HepG2 (cell line): ENCODE results near the gene LZTR1. TPM values are rescaled to one million over a fixed set of nuclear protein-coding genes. Genes with fewer than 3 reads are reported as not detected.

ENCODE experiments used
- AKNA ChIP-seq: sonication (generic); formaldehyde crosslinking; IDR thresholded peaks from 2 replicates; pipeline ENCODE4 v1.4.0; 2020; ENCODE audit warnings: missing genetic modification reagents, borderline replicate concordance
- DPF2 ChIP-seq: sonication (generic); formaldehyde crosslinking; IDR thresholded peaks from 2 replicates; pipeline ENCODE4 v1.4.0; 2020; ENCODE audit warnings: mild to moderate bottlenecking, low read depth, missing genetic modification reagents, borderline replicate concordance
- HOXA3 ChIP-seq: sonication (generic); formaldehyde crosslinking; IDR thresholded peaks from 2 replicates; pipeline ENCODE4 v1.5.0; 2020; ENCODE audit warnings: missing genetic modification reagents
- HOXA9 ChIP-seq: sonication (generic); formaldehyde crosslinking; IDR thresholded peaks from 2 replicates; pipeline ENCODE4 v1.8.1; 2022; ENCODE audit warnings: missing genetic modification reagents, mild to moderate bottlenecking, moderate library complexity, borderline replicate concordance
- JARID2 ChIP-seq: sonication (generic); formaldehyde crosslinking; IDR thresholded peaks from 2 replicates; pipeline ENCODE4 v1.8.1; 2023; ENCODE audit warnings: missing genetic modification reagents, inconsistent platforms; ENCODE audit not compliant: insufficient replicate concordance
- MBD4 ChIP-seq: IDR thresholded peaks from 2 replicates; pipeline ENCODE4 v1.6.1; 2012; ENCODE audit warnings: low read length, inconsistent platforms, borderline replicate concordance
- MIER2 ChIP-seq: IDR thresholded peaks from 2 replicates; pipeline ENCODE4 v1.6.1; 2016; ENCODE audit warnings: missing biosample characterization, missing genetic modification reagents
- MXD1 ChIP-seq: sonication (generic); formaldehyde crosslinking; IDR thresholded peaks from 2 replicates; pipeline ENCODE4 v1.4.0; 2020; ENCODE audit warnings: mild to moderate bottlenecking, missing genetic modification reagents
- NONO ChIP-seq, 2 experiments: fragments of 450-650 bp in 1 of 2; sonication (generic) in 1 of 2; formaldehyde crosslinking in 1 of 2; IDR thresholded peaks in 1 of 2; conservative IDR thresholded peaks in 1 of 2; 2 replicates each; pipeline versions ENCODE4 v1.6.1 to v1.8.0; 2017 to 2022; ENCODE audit warnings: mild to moderate bottlenecking in 1 of 2, missing genetic modification reagents in 1 of 2, moderate library complexity in 1 of 2
- PAF1 ChIP-seq: IDR thresholded peaks from 2 replicates; pipeline ENCODE4 v1.6.1; 2016; ENCODE audit warnings: missing genetic modification reagents, missing compliant biosample characterization
- SKIL ChIP-seq: sonication (generic); formaldehyde crosslinking; IDR thresholded peaks from 2 replicates; pipeline ENCODE4 v1.8.0; 2022; ENCODE audit warnings: missing genetic modification reagents, mild to moderate bottlenecking, moderate library complexity, borderline replicate concordance
- STAT5B ChIP-seq: sonication (generic); formaldehyde crosslinking; IDR thresholded peaks from 2 replicates; pipeline ENCODE4 v1.4.0; 2020; ENCODE audit warnings: missing genetic modification reagents
- TP53 ChIP-seq: sonication (generic); formaldehyde crosslinking; conservative IDR thresholded peaks from 2 replicates; pipeline ENCODE4 v1.4.0; 2020; ENCODE audit warnings: missing genetic modification reagents
- TRAFD1 ChIP-seq: sonication (generic); formaldehyde crosslinking; IDR thresholded peaks from 2 replicates; pipeline ENCODE4 v1.5.1; 2020; ENCODE audit warnings: missing genetic modification reagents, mild to moderate bottlenecking, borderline replicate concordance
- ZBTB3 ChIP-seq: sonication (generic); formaldehyde crosslinking; IDR thresholded peaks from 2 replicates; pipeline ENCODE4 v1.4.0; 2020; ENCODE audit warnings: low read depth, mild to moderate bottlenecking, moderate library complexity, missing genetic modification reagents, borderline replicate concordance
- ZBTB38 ChIP-seq: sonication (generic); formaldehyde crosslinking; IDR thresholded peaks from 2 replicates; pipeline ENCODE4 v1.5.1; 2020; ENCODE audit warnings: mild to moderate bottlenecking, missing genetic modification reagents
- ZNF326 ChIP-seq: sonication (generic); formaldehyde crosslinking; IDR thresholded peaks from 2 replicates; pipeline ENCODE4 v1.4.0; 2020; ENCODE audit warnings: missing genetic modification reagents, borderline replicate concordance
- polyA plus RNA-seq, 8 experiments: library from polyadenylated mRNA; depleted of rRNA in 3 of 8; stranded (reverse) in 7 of 8; unstranded in 1 of 8; fragments of >200 nt; fragmentation: Illumina TruSeq in 4 of 8; extraction: Trizol in 4 of 8; gene quantifications; 2 replicates each; pipeline versions ENCODE4 v1.2.1 to v1.2.3, GENCODE V29; 2011 to 2016; ENCODE audit warnings: low read depth in 4 of 8, missing spikeins in 1 of 8, mixed read lengths in 1 of 8; ENCODE audit not compliant: insufficient read depth in 1 of 8
- total RNA-seq, 5 experiments: library from RNA; depleted of rRNA; stranded (reverse); fragments of >200 nt; fragmentation: Illumina TruSeq; extraction: Trizol; gene quantifications; 2 replicates each; pipeline ENCODE4 v1.2.3, GENCODE V29; 2016; ENCODE audit warnings: low read depth in 1 of 5

LZTR1 gene
- total and polyA plus RNA-seq, 2 of the 13 experiments (the other 11 are each of a cell fraction or from before 2014, with no cell fraction given), result 21.8 to 22.4 TPM

GRCh38 chr22:20957102-20957682, 24.9 kb upstream of the LZTR1 start (continued):
- TF ChIP-seq SKIL (CRISPR knock-in tag), result no peak; the same call in 1 of the 2 replicates
- TF ChIP-seq ZBTB38, result no peak; the same call in 1 of the 2 replicates
- no peak; the same call in 1 of the 2 replicates for TF ChIP-seq HOXA3 (CRISPR knock-in tag)
- no peak for TF ChIP-seq PAF1 (CRISPR knock-in tag)
- peak; percentile 51; the same call in 1 of the 2 replicates for TF ChIP-seq HOXA9 (CRISPR knock-in tag)
- no peak for TF ChIP-seq MBD4
- no peak for TF ChIP-seq TP53 (CRISPR knock-in tag)
- TF ChIP-seq ZNF326 (CRISPR knock-in tag), result no peak
- 0 out of 2 replicates have a peak, but pooled peaks have one; percentile 44 for TF ChIP-seq DPF2 (CRISPR knock-in tag)
- TF ChIP-seq STAT5B, result no peak
- no peak for TF ChIP-seq JARID2 (CRISPR knock-in tag)
- TF ChIP-seq NONO (IDR thresholded peaks at IDR 0.05), result no peak
- TF ChIP-seq NONO (CRISPR knock-in tag; conservative IDR thresholded peaks at IDR 0.05), result peak; percentile 81
- TF ChIP-seq ZBTB3 (CRISPR knock-in tag), result no peak
- TF ChIP-seq TRAFD1 (CRISPR knock-in tag), result 0 out of 2 replicates have a peak, but pooled peaks have one; percentile 52
- peak; percentile 58; the same call in 1 of the 2 replicates for TF ChIP-seq MXD1 (CRISPR knock-in tag)
- no peak for TF ChIP-seq MIER2 (CRISPR knock-in tag)
- TF ChIP-seq AKNA, result no peak
